Right lobe of liver (tissue), 6 donors: ENCODE measurements around the gene LOXL4. TPM values are rescaled to one million over a fixed set of nuclear protein-coding genes. Genes with fewer than 3 reads are reported as not detected.

Experiments
- ATAC-seq, 4 donors: fragments of 200-7000 bp; cut with Tn5 transposase; one replicate each; pipeline ENCODE4 v1.9.1; 2020; ENCODE audit warnings: mild to moderate bottlenecking in 4 of 4, moderate library complexity in 4 of 4
- DNase-seq, 3 donors: peaks; one replicate each; pipeline ENCODE4 v3.0.0-alpha.2; 2020
- H3K27ac ChIP-seq, 3 donors: fragments of 200-600 bp; one replicate each; pipeline ENCODE4 v1.8.0; 2022
- H3K27me3 ChIP-seq, 2 donors: fragments of 200-600 bp; one replicate each; pipeline ENCODE4 v1.8.0; 2022
- H3K36me3 ChIP-seq, 4 donors: fragments of 200-600 bp; sonication (generic) in 1 of 4; one replicate each; pipeline versions ENCODE4 v1.5.1 to v1.8.0; 2017 to 2022; ENCODE audit warnings: control low read depth in 1 of 4
- H3K4me1 ChIP-seq, 4 donors: fragments of 200-600 bp; sonication (generic) in 1 of 4; one replicate each; pipeline versions ENCODE4 v1.5.1 to v1.8.0; 2017 to 2022; ENCODE audit warnings: control low read depth in 1 of 4
- H3K4me3 ChIP-seq, 3 donors: fragments of 200-600 bp; one replicate each; pipeline ENCODE4 v1.8.0; 2022
- H3K9me3 ChIP-seq, 4 donors: fragments of 200-600 bp; sonication (generic) in 1 of 4; one replicate each; pipeline versions ENCODE4 v1.5.1 to v1.8.0; 2017 to 2022; ENCODE audit warnings: control low read depth in 1 of 4
- CTCF ChIP-seq, 4 donors: fragments of 200-600 bp in 3 of 4; fragments of 450-650 bp in 1 of 4; IDR thresholded peaks; one replicate each; pipeline versions ENCODE4 v1.5.1 to v1.8.0; 2016 to 2022; ENCODE audit warnings: antibody characterized with exemption in 4 of 4, mild to moderate bottlenecking in 2 of 4
- POLR2A ChIP-seq: fragments of 450-650 bp; IDR thresholded peaks from one replicate; pipeline ENCODE4 v1.6.1; 2017; ENCODE audit warnings: antibody characterized with exemption, mild to moderate bottlenecking
- WGBS: methylation state at CpG from one replicate; pipeline ENCODE4 v1.1.6; 2018; ENCODE audit warnings: low coverage, low lambda C conversion rate; ENCODE audit not compliant: insufficient coverage; ENCODE audit errors: missing lambda C conversion rate; 5-methylcytosine and 5-hydroxymethylcytosine counted together
- intact Hi-C, 2 donors: fragments of 100-400 bp; cut with DNase I; formaldehyde crosslinking; loops; one replicate each; pipeline versions ENCODE4 v1.11.2 to v1.14.1; 2022
- total RNA-seq, 6 experiments: library from RNA; depleted of rRNA in 2 of 6; stranded (reverse); fragments of >200 nt in 2 of 6; fragmentation: NEBNext Ultra II Directional in 3 of 6; extraction: Animal tissue kit (Norgen Biotek cat#: 25700) in 3 of 6; gene quantifications; one replicate each; pipeline versions ENCODE4 v1.1.0 to v1.2.4, GENCODE V29; 2016 to 2023
- donor health status: DM: no; HTN: yes; CAD: no.
- donor health status: DM: no; HTN: no; CAD: no.
- donor health status: DM: no; HTN: no; CAD: no.
- donor health status: DM: no; HTN: yes; CAD: no.
- donor health status: DM: no; HTN: yes; CAD: no.

LOXL4 gene
- total RNA-seq, 6 experiments from 2014 or later: 0.51 to 33.4 (median 10.8) TPM

GRCh38 chr10:98226508-98227144 is 41.4 kb downstream of the LOXL4 start:
- no peak for DNase-seq
- Histone ChIP-seq H3K9me3 (no peaks in the 10 kb centered on the region), H3K27me3 (no peaks in the 10 kb centered on the region), H3K4me3 (no peak overlapping the region), H3K4me1 (no peaks in the 10 kb centered on the region), H3K27ac (no peak overlapping the region), H3K36me3 (no peaks in the 10 kb centered on the region)
- WGBS: 57% methylated on average over 1 of the region's 1 CpG
- ATAC-seq: no peak
- no peak for TF ChIP-seq POLR2A
- TF ChIP-seq CTCF (IDR thresholded peaks at IDR 0.05): no peak
- intact Hi-C loops: no loop called here

DNA sequence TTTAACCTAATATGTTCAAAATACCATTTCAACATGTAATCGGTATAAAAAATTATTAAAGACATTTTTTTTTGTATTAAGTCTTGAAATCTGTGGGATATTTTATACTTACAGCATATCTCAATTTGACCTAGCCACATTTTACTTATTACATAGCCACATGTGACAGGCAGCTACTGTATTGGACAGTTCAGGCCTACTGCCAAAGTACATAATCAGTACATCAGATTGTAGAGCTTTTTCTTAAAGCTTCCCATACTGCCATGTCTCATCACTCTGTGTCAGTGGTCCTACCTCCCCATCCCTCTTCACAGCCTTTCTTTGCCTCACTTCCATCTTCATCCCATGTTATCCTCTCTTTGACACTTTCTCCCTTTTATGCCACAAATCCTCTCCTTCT is 43.0 kb downstream of the LOXL4 start:
- no peaks in the 10 kb centered on the region for H3K36me3 ChIP-seq
- 94% methylated on average over 1 of the region's 1 CpG for WGBS
- TF ChIP-seq POLR2A: no peak
- no peak for TF ChIP-seq CTCF (IDR thresholded peaks at IDR 0.05)
- no peaks in the 10 kb centered on the region for H3K4me1 ChIP-seq
- H3K4me3 ChIP-seq: no peak overlapping the region
- H3K9me3 ChIP-seq: peaks cover 0 to under 1% (median 0%) of the 10 kb centered on the region in 4 donors
- no peaks in the 10 kb centered on the region for H3K27me3 ChIP-seq
- intact Hi-C loops: no loop called here
- DNase-seq: no peak
- ATAC-seq: no peak
- no peak overlapping the region for H3K27ac ChIP-seq

DNA sequence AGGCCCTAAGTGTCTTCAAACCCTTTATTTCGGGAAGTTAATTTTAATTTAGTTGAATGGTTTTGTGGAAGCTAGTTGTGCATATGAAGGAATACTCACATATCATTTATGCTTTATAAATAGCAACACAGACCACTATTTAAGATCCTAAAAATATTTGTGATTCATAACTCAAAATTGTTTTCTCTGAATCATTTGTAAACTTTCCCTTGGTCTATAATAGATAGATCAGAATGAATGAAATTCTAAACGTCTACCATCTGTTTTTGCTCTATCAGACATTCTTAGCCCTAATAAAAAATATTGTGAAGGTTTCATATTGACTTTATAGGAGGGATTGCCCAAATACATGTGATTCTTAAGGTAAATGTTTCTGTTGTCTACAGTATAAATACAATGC is 43.5 kb downstream of the LOXL4 start:
- no peak for ATAC-seq

GRCh38 chr10:98223874-98224273 is 44.1 kb downstream of the LOXL4 start:
- no peaks in the 10 kb centered on the region for H3K4me1 ChIP-seq
- no peaks in the 10 kb centered on the region for H3K27me3 ChIP-seq
- no peak overlapping the region for H3K4me3 ChIP-seq
- no peak for TF ChIP-seq POLR2A
- TF ChIP-seq CTCF (IDR thresholded peaks at IDR 0.05): no peak
- 90% methylated on average over 2 of the region's 6 CpGs for WGBS
- H3K36me3 ChIP-seq: no peaks in the 10 kb centered on the region
- H3K9me3 ChIP-seq: peaks cover 0 to 4% (median 0%) of the 10 kb centered on the region in 4 donors
- intact Hi-C loops: no loop called here
- no peak overlapping the region for H3K27ac ChIP-seq
- ATAC-seq: no peak
- no peak for DNase-seq

More for the DNA sequence above, 43.5 kb downstream of the LOXL4 start:
- WGBS: 85% methylated on average over 2 of the region's 2 CpGs
- TF ChIP-seq CTCF (IDR thresholded peaks at IDR 0.05): no peak
- no peak for TF ChIP-seq POLR2A
- Histone ChIP-seq H3K4me1 (no peaks in the 10 kb centered on the region), H3K27me3 (no peaks in the 10 kb centered on the region), H3K4me3 (no peak overlapping the region), H3K27ac (no peak overlapping the region), H3K36me3 (no peaks in the 10 kb centered on the region), H3K9me3 (peaks cover 0 to 4% (median 0%) of the 10 kb centered on the region in 4 donors)
- no peak for DNase-seq
- intact Hi-C loops: no loop called here
